Activated CD8-positive, alpha-beta memory T cell treated with anti-CD3 and anti-CD28 coated beads for 1 hour (primary cell): ENCODE results near the gene CALM3.

Experiments used
- DNase-seq, 2 donors: peaks; one replicate each; pipeline ENCODE4 v3.0.0-alpha.2; 2020; ENCODE audit warnings: low read depth in 1 of 2; ENCODE audit errors: extremely low read depth in 1 of 2

The CALM3 gene

GRCh38 chr19:46634656-46635218 is 33.6 kb downstream of the CALM3 start:
- no peak for DNase-seq

GRCh38 chr19:46635920-46636761 is 35.0 kb downstream of the CALM3 start, which contains the start of gene GNG8:
GNG8 (minus strand) TSS chr19:46636202; CDS start chr19:46634682, 1,520 bp downstream.
- no peak for DNase-seq

- DNase-seq: no peak
These were observed 36.1 kb downstream of the CALM3 start for GRCh38 chr19:46637224-46637623.

- DNase-seq: no peak
These were observed 38.4 kb downstream of the CALM3 start for GRCh38 chr19:46639358-46640182.

GRCh38 chr19:46640656-46641055 is 39.5 kb downstream of the CALM3 start:
- no peak for DNase-seq

- no peak for DNase-seq
These were observed 43.6 kb downstream of the CALM3 start for GRCh38 chr19:46644720-46645119.

GRCh38 chr19:46646402-46646801 is 45.3 kb downstream of the CALM3 start:
- DNase-seq: no peak

GRCh38 chr19:46648060-46648960 is 47.2 kb downstream of the CALM3 start:
- no peak for DNase-seq

GRCh38 chr19:46648961-46649960 is 48.1 kb downstream of the CALM3 start:
- no peak for DNase-seq

GRCh38 chr19:46650445-46650844 is 49.3 kb downstream of the CALM3 start:
- DNase-seq: no peak

- DNase-seq: no peak
These were observed 53.6 kb downstream of the CALM3 start for GRCh38 chr19:46654621-46655152.

GRCh38 chr19:46656541-46656940 is 55.4 kb downstream of the CALM3 start:
- no peak for DNase-seq

- no peak for DNase-seq
These were observed 58.2 kb downstream of the CALM3 start for GRCh38 chr19:46659151-46660007.

- no peak for DNase-seq
These were observed 58.9 kb downstream of the CALM3 start for GRCh38 chr19:46660008-46660517.
